Lung (tissue), 12 donors: ENCODE measurements around the gene NFATC2. TPM values are rescaled to one million over a fixed set of nuclear protein-coding genes. Genes with fewer than 3 reads are reported as not detected.

Source experiments
- ATAC-seq: fragments of 200-7000 bp; cut with Tn5 transposase; one replicate; pipeline ENCODE4 v1.9.1; 2020; ENCODE audit warnings: moderate number of reproducible peaks; ENCODE audit not compliant: insufficient read depth, low FRiP score
- DNase-seq, 3 donors: peaks; one replicate each; pipeline ENCODE4 v3.0.0-alpha.2; 2013 to 2017
- H3K27ac ChIP-seq, 2 donors: one replicate each; pipeline ENCODE4 v1.5.1; 2013; ENCODE audit warnings: mild to moderate bottlenecking in 2 of 2, moderate library complexity in 2 of 2, control low read depth in 1 of 2, inconsistent platforms in 1 of 2, low read depth in 1 of 2, low read length in 1 of 2
- H3K27me3 ChIP-seq, 3 donors: one replicate each; pipeline ENCODE4 v1.5.1; 2013; ENCODE audit warnings: low read length in 2 of 3; ENCODE audit not compliant: control insufficient read depth in 3 of 3, insufficient read depth in 3 of 3
- H3K36me3 ChIP-seq, 4 donors: one replicate each; pipeline ENCODE4 v1.5.1; 2013; ENCODE audit warnings: low read length in 4 of 4, mild to moderate bottlenecking in 1 of 4, moderate library complexity in 1 of 4; ENCODE audit not compliant: control insufficient read depth in 4 of 4, insufficient read depth in 4 of 4
- H3K4me1 ChIP-seq, 5 donors: one replicate each; pipeline ENCODE4 v1.5.1; 2013; ENCODE audit warnings: low read length in 5 of 5, mild to moderate bottlenecking in 2 of 5, moderate library complexity in 1 of 5; ENCODE audit not compliant: control insufficient read depth in 5 of 5, insufficient read depth in 5 of 5
- H3K4me3 ChIP-seq: one replicate; pipeline ENCODE4 v1.5.1; 2013; ENCODE audit warnings: mild to moderate bottlenecking, control low read depth, moderate library complexity
- H3K9ac ChIP-seq, 2 donors: one replicate each; pipeline ENCODE4 v1.5.1; 2013; ENCODE audit warnings: low read length in 2 of 2, control low read depth in 1 of 2; ENCODE audit not compliant: insufficient read depth in 1 of 2
- H3K9me3 ChIP-seq, 4 donors: one replicate each; pipeline ENCODE4 v1.5.1; 2013; ENCODE audit warnings: low read length in 3 of 4, mild to moderate bottlenecking in 1 of 4, moderate library complexity in 1 of 4; ENCODE audit not compliant: control insufficient read depth in 4 of 4, insufficient read depth in 3 of 4
- CTCF ChIP-seq: IDR thresholded peaks from 2 replicates; pipeline ENCODE4 v1.5.1; 2012; ENCODE audit warnings: mild to moderate bottlenecking; ENCODE audit errors: control extremely low read depth, extremely low read depth
- WGBS, 2 donors: extraction: QIAGEN DNeasy Blood & Tissue Kit; methylation state at CpG; one replicate each; pipeline ENCODE4 v1.1.7; 2013; 5-methylcytosine and 5-hydroxymethylcytosine counted together
- polyA plus RNA-seq, 2 donors: library from polyadenylated mRNA; stranded (reverse); fragments of 200-250 nt; gene quantifications; one replicate each; pipeline ENCODE4 v1.2.1, GENCODE V29; 2013
- total RNA-seq, 2 donors: library from RNA; depleted of rRNA in 1 of 2; stranded (reverse); fragments of >200 nt in 1 of 2; gene quantifications; one replicate each; pipeline ENCODE4 v1.2.1, GENCODE V29; 2014 to 2021
- donor health status: control.
- donor health status: control.
- donor health status: Bipolar disorder and iron deficiency.
- donor health status: healthy.
- donor health status: DM: yes; HTN: yes; CAD: no.

Gene NFATC2
- total and polyA plus RNA-seq, 4 donors = 1.3 to 8.7 (median 4.7) TPM

- H3K36me3 ChIP-seq = no peaks in the 10 kb centered on the region
- H3K9me3 ChIP-seq = no peaks in the 10 kb centered on the region
- no peak overlapping the region for H3K27ac ChIP-seq
- peaks cover 2 to 14% (median 3%) of the 10 kb centered on the region in 5 donors for H3K4me1 ChIP-seq
- ATAC-seq (no peak), DNase-seq (peak in 1 of 3 donors; percentile 31)
- WGBS, 2 donors = 97% methylated on average over 4 of the region's 4 CpGs
- no peak for TF ChIP-seq CTCF
- H3K9ac ChIP-seq = no peak overlapping the region
- no peaks in the 10 kb centered on the region for H3K27me3 ChIP-seq
- no peak overlapping the region for H3K4me3 ChIP-seq
Observed at GRCh38 chr20:51422514-51423289, 119.8 kb downstream of the NFATC2 start.

- WGBS, 2 donors = 90 to 93% methylated on average over 3 of the region's 3 CpGs
- ATAC-seq = no peak
Observed at GRCh38 chr20:51420805-51421204, 121.7 kb downstream of the NFATC2 start.

GRCh38 chr20:51420111-51420510, 122.4 kb downstream of the NFATC2 start:
- H3K4me3 ChIP-seq = no peak overlapping the region
- no peaks in the 10 kb centered on the region for H3K9me3 ChIP-seq
- TF ChIP-seq CTCF = no peak
- H3K9ac ChIP-seq = no peak overlapping the region
- no peaks in the 10 kb centered on the region for H3K27me3 ChIP-seq
- H3K27ac ChIP-seq = no peak overlapping the region
- no peaks in the 10 kb centered on the region for H3K36me3 ChIP-seq
- ATAC-seq (no peak), DNase-seq (peak in 1 of 3 donors; percentile 21)
- H3K4me1 ChIP-seq = peaks cover 0 to 17% (median 10%) of the 10 kb centered on the region in 5 donors
- WGBS, 2 donors = 15 to 42% methylated on average over 1 of the region's 1 CpG

More at GRCh38 chr20:51420805-51421204, 121.7 kb downstream of the NFATC2 start:
- no peaks in the 10 kb centered on the region for H3K36me3 ChIP-seq
- no peak for TF ChIP-seq CTCF
- H3K9ac ChIP-seq = no peak overlapping the region
- no peak for DNase-seq
- H3K27ac ChIP-seq = no peak overlapping the region
- no peaks in the 10 kb centered on the region for H3K9me3 ChIP-seq
- no peak overlapping the region for H3K4me3 ChIP-seq
- no peaks in the 10 kb centered on the region for H3K27me3 ChIP-seq
- H3K4me1 ChIP-seq = peaks cover 0 to 17% (median 10%) of the 10 kb centered on the region in 5 donors

GRCh38 chr20:51419646-51420045, 122.9 kb downstream of the NFATC2 start:
- DNase-seq (no peak), ATAC-seq (no peak)
- Histone ChIP-seq H3K4me1 (peaks cover 0 to 17% (median 10%) of the 10 kb centered on the region in 5 donors), H3K4me3 (no peak overlapping the region), H3K9ac (no peak overlapping the region), H3K27me3 (no peaks in the 10 kb centered on the region), H3K27ac (no peak overlapping the region), H3K36me3 (no peaks in the 10 kb centered on the region), H3K9me3 (no peaks in the 10 kb centered on the region)
- 87 to 93% methylated on average over 4 of the region's 4 CpGs for WGBS, 2 donors
- no peak for TF ChIP-seq CTCF
